ENCODE data around the gene UBE2Z. TPM values are rescaled to one million over a fixed set of nuclear protein-coding genes. Genes with fewer than 3 reads are reported as not detected.

Gene UBE2Z
- total and polyA plus RNA-seq, 2 of the 8 experiments (the other 6 are each of a cell fraction or from before 2014, with no cell fraction given) = 73.4 to 75.9 TPM

DNA sequence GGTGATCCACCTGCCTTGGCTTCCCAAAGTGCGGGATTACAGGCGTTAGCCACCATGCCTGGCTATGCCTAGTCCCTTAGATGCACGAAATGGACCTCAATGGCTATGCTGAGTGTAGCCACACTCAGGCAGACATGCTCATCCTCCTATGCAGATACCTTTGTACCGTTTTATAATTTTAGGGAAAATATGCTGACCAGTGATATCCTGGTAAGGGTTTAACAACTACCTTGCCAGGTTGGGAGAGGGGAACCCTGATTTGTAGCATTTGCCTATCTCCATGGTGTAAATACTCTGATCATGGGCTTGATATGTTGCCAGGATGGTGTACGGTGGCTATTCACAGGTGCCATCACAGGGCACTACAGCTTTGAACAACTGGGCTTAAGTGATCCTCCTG, 43.4 kb downstream of the UBE2Z start (continued):
- TF ChIP-seq, protein P1, sequence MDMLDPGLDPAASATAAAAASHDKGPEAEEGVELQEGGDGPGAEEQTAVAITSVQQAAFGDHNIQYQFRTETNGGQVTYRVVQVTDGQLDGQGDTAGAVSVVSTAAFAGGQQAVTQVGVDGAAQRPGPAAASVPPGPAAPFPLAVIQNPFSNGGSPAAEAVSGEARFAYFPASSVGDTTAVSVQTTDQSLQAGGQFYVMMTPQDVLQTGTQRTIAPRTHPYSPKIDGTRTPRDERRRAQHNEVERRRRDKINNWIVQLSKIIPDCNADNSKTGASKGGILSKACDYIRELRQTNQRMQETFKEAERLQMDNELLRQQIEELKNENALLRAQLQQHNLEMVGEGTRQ (IDR thresholded peaks at IDR 0.05; ENCODE audit: low read length) = no peak
- no peak for TF ChIP-seq CHD2 (IDR thresholded peaks at IDR 0.05; ENCODE audit: low read length)
- no peak for TF ChIP-seq TBP (IDR thresholded peaks at IDR 0.05; ENCODE audit: low read depth, low read length)
- TF ChIP-seq HDAC2 (IDR thresholded peaks at IDR 0.05; ENCODE audit: borderline replicate concordance in 1 of 2, low read depth in 2 of 2, low read length in 2 of 2) = no peak
